ENCODE data around the gene CRYBG2.

- TF ChIP-seq EZH2phosphoT487 (IDR thresholded peaks at IDR 0.05; ENCODE audit: low read depth) = no peak
- TF ChIP-seq, protein P1, sequence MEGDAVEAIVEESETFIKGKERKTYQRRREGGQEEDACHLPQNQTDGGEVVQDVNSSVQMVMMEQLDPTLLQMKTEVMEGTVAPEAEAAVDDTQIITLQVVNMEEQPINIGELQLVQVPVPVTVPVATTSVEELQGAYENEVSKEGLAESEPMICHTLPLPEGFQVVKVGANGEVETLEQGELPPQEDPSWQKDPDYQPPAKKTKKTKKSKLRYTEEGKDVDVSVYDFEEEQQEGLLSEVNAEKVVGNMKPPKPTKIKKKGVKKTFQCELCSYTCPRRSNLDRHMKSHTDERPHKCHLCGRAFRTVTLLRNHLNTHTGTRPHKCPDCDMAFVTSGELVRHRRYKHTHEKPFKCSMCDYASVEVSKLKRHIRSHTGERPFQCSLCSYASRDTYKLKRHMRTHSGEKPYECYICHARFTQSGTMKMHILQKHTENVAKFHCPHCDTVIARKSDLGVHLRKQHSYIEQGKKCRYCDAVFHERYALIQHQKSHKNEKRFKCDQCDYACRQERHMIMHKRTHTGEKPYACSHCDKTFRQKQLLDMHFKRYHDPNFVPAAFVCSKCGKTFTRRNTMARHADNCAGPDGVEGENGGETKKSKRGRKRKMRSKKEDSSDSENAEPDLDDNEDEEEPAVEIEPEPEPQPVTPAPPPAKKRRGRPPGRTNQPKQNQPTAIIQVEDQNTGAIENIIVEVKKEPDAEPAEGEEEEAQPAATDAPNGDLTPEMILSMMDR (IDR thresholded peaks at IDR 0.05; ENCODE audit: low read depth, low read length) = no peak
Measured at GRCh38 chr1:26278303-26278702, 75.6 kb downstream of the CRYBG2 start.

Measured in OCI-LY3 (cell line).